ENCODE measurements around the gene SLC3A2. TPM values are rescaled to one million over a fixed set of nuclear protein-coding genes. Genes with fewer than 3 reads are reported as not detected.

SLC3A2 gene
- total RNA-seq, 4 donors from 2014 or later, result 69.8 to 206 (median 98.4) TPM

GRCh38 chr11:62925745-62926679, 45.3 kb downstream of the SLC3A2 start:
- H3K36me3 ChIP-seq, result no peaks in the 10 kb centered on the region
- peaks cover 0 to 4% of the 10 kb centered on the region in 2 donors for H3K4me1 ChIP-seq
- DNase-seq, result no peak
- no peak for TF ChIP-seq POLR2A (IDR thresholded peaks at IDR 0.05)
- no peak for TF ChIP-seq CTCF (IDR thresholded peaks at IDR 0.05)
- peaks cover 20 to 25% of the 10 kb centered on the region in 2 donors for H3K27me3 ChIP-seq
- H3K9me3 ChIP-seq, result no peaks in the 10 kb centered on the region
- no peak overlapping the region for H3K27ac ChIP-seq
- intact Hi-C loops (cut with DNase I; ENCODE audit: low total_unique reads), result no loop called here
- peak overlapping the region in 1 of 2 donors; percentile 18 for H3K4me3 ChIP-seq

- Histone ChIP-seq H3K27me3 (peaks cover 20 to 25% of the 10 kb centered on the region in 2 donors), H3K9me3 (no peaks in the 10 kb centered on the region), H3K4me1 (peaks cover 0 to 4% of the 10 kb centered on the region in 2 donors), H3K4me3 (no peak overlapping the region), H3K27ac (no peak overlapping the region), H3K36me3 (no peaks in the 10 kb centered on the region)
- intact Hi-C loops (cut with DNase I; ENCODE audit: low total_unique reads), result no loop called here
- DNase-seq, result no peak
- TF ChIP-seq CTCF (IDR thresholded peaks at IDR 0.05) (no peak), POLR2A (IDR thresholded peaks at IDR 0.05) (no peak)
Observed at GRCh38 chr11:62926680-62927455, 46.2 kb downstream of the SLC3A2 start.

GRCh38 chr11:62928011-62928410, 47.3 kb downstream of the SLC3A2 start:
- H3K4me1 ChIP-seq, result peaks cover 0 to 4% of the 10 kb centered on the region in 2 donors
- H3K4me3 ChIP-seq, result no peak overlapping the region
- no peaks in the 10 kb centered on the region for H3K36me3 ChIP-seq
- DNase-seq, result no peak
- no peak overlapping the region for H3K27ac ChIP-seq
- TF ChIP-seq POLR2A (IDR thresholded peaks at IDR 0.05), result no peak
- no peak for TF ChIP-seq CTCF (IDR thresholded peaks at IDR 0.05)
- peaks cover 20 to 24% of the 10 kb centered on the region in 2 donors for H3K27me3 ChIP-seq
- H3K9me3 ChIP-seq, result no peaks in the 10 kb centered on the region
- intact Hi-C loops (cut with DNase I; ENCODE audit: low total_unique reads), result no loop called here

- peaks cover 6 to 13% of the 10 kb centered on the region in 2 donors for H3K27me3 ChIP-seq
- no peak for DNase-seq
- H3K9me3 ChIP-seq, result no peaks in the 10 kb centered on the region
- intact Hi-C loops (cut with DNase I; ENCODE audit: low total_unique reads), result no loop called here
- no peak overlapping the region for H3K27ac ChIP-seq
- H3K4me3 ChIP-seq, result no peak overlapping the region
- TF ChIP-seq CTCF (IDR thresholded peaks at IDR 0.05), result no peak
- TF ChIP-seq POLR2A (IDR thresholded peaks at IDR 0.05), result no peak
- H3K4me1 ChIP-seq, result no peaks in the 10 kb centered on the region
- H3K36me3 ChIP-seq, result no peaks in the 10 kb centered on the region
Observed at GRCh38 chr11:62930157-62930556, 49.5 kb downstream of the SLC3A2 start.

- DNase-seq, result no peak
- Histone ChIP-seq H3K27ac (no peak overlapping the region), H3K36me3 (no peaks in the 10 kb centered on the region), H3K4me3 (no peak overlapping the region), H3K9me3 (no peaks in the 10 kb centered on the region), H3K4me1 (no peaks in the 10 kb centered on the region), H3K27me3 (peaks cover 3 to 13% of the 10 kb centered on the region in 2 donors)
- intact Hi-C loops (cut with DNase I; ENCODE audit: low total_unique reads), result no loop called here
- TF ChIP-seq POLR2A (IDR thresholded peaks at IDR 0.05), result no peak
Observed at GRCh38 chr11:62930666-62931065, 50.0 kb downstream of the SLC3A2 start.

Data from uterus (tissue), 4 donors.